GM18867 (cell line): ENCODE data around the gene TECPR2.
"Not testable (repeated sequence)": the region's sequence is repeated elsewhere in the genome, so short reads cannot be mapped to it uniquely, and the experiment has no call there.

Experiments
- ATAC-seq: cut with Tn5 transposase; IDR thresholded peaks from one replicate; pipeline ENCODE4 v1.9.1; 2021; ENCODE audit warnings: mild to moderate bottlenecking, moderate library complexity; ENCODE audit not compliant: unreplicated experiment

TECPR2 gene

GRCh38 chr14:102545461-102546265, 182.9 kb downstream of the TECPR2 start:
- ATAC-seq = no peak

GRCh38 chr14:102548616-102549240, 186.0 kb downstream of the TECPR2 start:
- no peak for ATAC-seq

- ATAC-seq = not testable (repeated sequence)
These were observed 188.2 kb downstream of the TECPR2 start for GRCh38 chr14:102550927-102551401.
